ENCODE data around the gene EED. TPM values are rescaled to one million over a fixed set of nuclear protein-coding genes. Genes with fewer than 3 reads are reported as not detected.

Gene EED
- total RNA-seq, 1 experiment from 2014 or later = 22.9 TPM

DNA sequence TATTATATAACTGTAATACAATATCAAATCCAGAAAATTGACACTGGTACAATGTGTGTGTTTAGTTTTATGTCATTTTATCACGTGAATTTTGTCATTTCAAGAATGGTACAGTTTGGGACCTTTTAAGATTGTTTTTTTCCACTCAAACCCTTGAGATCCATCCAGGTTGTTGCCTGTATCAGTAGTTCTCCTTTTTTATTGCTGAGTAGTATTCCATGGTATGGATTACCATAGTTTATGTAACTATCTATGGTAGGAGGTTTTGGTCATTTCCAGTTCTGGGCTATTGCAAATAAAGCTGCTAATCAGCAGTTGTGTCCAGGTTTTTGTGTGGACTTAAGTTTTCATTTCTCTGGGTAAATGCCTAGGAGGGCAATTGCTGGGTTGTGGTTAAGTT, 25.1 kb downstream of the EED start:
- ChIA-PET POLR2A (interaction anchor here (1.2 kb wide), 1 partner anchor 24 kb away, joined by 6 read pairs; the partner anchor contains the start of gene EED), CTCF (no interaction called here)
- H3K36me3 Mint-ChIP-seq (ENCODE audit: insufficient read depth, unreplicated experiment) = peaks cover 54% of the 10 kb centered on the region
- H3K27me3 Mint-ChIP-seq (ENCODE audit: insufficient read depth, unreplicated experiment) = no peaks in the 10 kb centered on the region
- no peak overlapping the region for H3K4me3 Mint-ChIP-seq (ENCODE audit: unreplicated experiment)
- DNase-seq (ENCODE audit: unreplicated experiment) = no peak
- BruUV-seq (replicated peaks) = no TSS peak
- TF ChIP-seq, protein P1, sequence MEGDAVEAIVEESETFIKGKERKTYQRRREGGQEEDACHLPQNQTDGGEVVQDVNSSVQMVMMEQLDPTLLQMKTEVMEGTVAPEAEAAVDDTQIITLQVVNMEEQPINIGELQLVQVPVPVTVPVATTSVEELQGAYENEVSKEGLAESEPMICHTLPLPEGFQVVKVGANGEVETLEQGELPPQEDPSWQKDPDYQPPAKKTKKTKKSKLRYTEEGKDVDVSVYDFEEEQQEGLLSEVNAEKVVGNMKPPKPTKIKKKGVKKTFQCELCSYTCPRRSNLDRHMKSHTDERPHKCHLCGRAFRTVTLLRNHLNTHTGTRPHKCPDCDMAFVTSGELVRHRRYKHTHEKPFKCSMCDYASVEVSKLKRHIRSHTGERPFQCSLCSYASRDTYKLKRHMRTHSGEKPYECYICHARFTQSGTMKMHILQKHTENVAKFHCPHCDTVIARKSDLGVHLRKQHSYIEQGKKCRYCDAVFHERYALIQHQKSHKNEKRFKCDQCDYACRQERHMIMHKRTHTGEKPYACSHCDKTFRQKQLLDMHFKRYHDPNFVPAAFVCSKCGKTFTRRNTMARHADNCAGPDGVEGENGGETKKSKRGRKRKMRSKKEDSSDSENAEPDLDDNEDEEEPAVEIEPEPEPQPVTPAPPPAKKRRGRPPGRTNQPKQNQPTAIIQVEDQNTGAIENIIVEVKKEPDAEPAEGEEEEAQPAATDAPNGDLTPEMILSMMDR (IDR thresholded peaks at IDR 0.05; ENCODE audit: unreplicated experiment) = no peak
- H3K9me3 Mint-ChIP-seq (ENCODE audit: unreplicated experiment) = no peaks in the 10 kb centered on the region
- no peak overlapping the region for H3K27ac Mint-ChIP-seq (ENCODE audit: low read depth, unreplicated experiment)
- H3K4me1 Mint-ChIP-seq (ENCODE audit: insufficient read depth, unreplicated experiment) = no peaks in the 10 kb centered on the region
- intact Hi-C loops (cut with micrococcal nuclease) = no loop called here

DNA sequence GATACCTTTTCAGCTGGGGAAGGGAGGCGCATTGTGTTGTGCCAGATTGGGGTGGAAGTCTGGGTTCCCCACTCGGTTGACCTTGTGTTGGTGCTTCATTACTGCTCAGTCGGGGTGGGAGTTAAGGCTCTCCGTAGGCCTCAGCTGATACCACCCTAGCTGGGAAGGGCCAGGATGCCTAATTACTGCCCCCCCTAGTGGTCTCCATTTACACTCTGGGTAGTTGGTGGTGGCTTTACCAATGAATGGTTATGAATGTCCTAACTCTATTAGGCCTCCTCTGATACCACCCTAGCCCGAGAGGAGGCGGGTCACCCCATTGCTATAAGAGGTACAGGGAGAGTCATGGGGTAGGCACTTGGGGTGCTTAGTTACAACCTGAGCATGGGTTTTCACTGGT, 29.9 kb downstream of the EED start:
- Mint-ChIP-seq H3K9me3 (ENCODE audit: unreplicated experiment) (peaks cover 5% of the 10 kb centered on the region), H3K4me3 (ENCODE audit: unreplicated experiment) (no peak overlapping the region), H3K27me3 (ENCODE audit: insufficient read depth, unreplicated experiment) (no peaks in the 10 kb centered on the region), H3K27ac (ENCODE audit: low read depth, unreplicated experiment) (no peak overlapping the region), H3K4me1 (ENCODE audit: insufficient read depth, unreplicated experiment) (no peaks in the 10 kb centered on the region), H3K36me3 (ENCODE audit: insufficient read depth, unreplicated experiment) (peaks cover 66% of the 10 kb centered on the region)
- peak; percentile 15 for DNase-seq (ENCODE audit: unreplicated experiment)
- CTCF ChIA-PET = interaction anchor here (0.7 to 1.5 kb wide), 2 partner anchors 13 to 527 kb away, joined by 3 to 8 read pairs; no protein-coding TSS in a partner anchor
- TF ChIP-seq, protein P1 (IDR thresholded peaks at IDR 0.05; ENCODE audit: unreplicated experiment) = no peak
- BruUV-seq (replicated peaks) = no TSS peak
- intact Hi-C loops (cut with micrococcal nuclease) = no loop called here
- POLR2A ChIA-PET = interaction anchor here (0.7 kb wide), 1 partner anchor 29 kb away, joined by 4 read pairs; no protein-coding TSS in a partner anchor

DNA sequence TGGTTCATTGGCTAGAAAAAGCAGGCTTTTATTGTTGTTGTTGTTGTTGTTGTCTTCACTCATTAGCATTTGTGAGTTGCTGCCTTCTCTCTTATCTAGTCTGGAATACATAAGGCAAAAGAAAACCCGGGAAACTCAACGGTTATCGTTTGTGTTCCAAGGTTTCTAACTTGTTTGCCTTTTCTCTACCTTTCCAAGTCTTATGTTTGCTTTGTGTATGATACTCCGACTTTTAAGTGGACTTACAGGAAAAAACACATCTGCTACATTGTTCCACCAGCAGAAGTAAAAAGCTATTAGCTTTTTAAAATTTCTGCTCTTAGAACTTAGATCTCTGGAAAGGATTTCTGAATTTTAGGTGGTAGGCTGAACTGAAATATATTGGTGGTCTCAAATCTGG, 30.4 kb downstream of the EED start:
- Mint-ChIP-seq H3K4me1 (ENCODE audit: insufficient read depth, unreplicated experiment) (no peaks in the 10 kb centered on the region), H3K27ac (ENCODE audit: low read depth, unreplicated experiment) (peak overlapping the region; percentile 22), H3K36me3 (ENCODE audit: insufficient read depth, unreplicated experiment) (peaks cover 62% of the 10 kb centered on the region), H3K27me3 (ENCODE audit: insufficient read depth, unreplicated experiment) (no peaks in the 10 kb centered on the region), H3K4me3 (ENCODE audit: unreplicated experiment) (no peak overlapping the region), H3K9me3 (ENCODE audit: unreplicated experiment) (peaks cover 5% of the 10 kb centered on the region)
- ChIA-PET CTCF (interaction anchor here (0.6 to 1.5 kb wide), 4 partner anchors 13 to 40 kb away, joined by 3 to 8 read pairs (median 4); no protein-coding TSS in a partner anchor), POLR2A (interaction anchor here (0.6 to 0.7 kb wide), 2 partner anchors 26 to 30 kb away, joined by 4 read pairs; no protein-coding TSS in a partner anchor)
- intact Hi-C loops (cut with micrococcal nuclease) = no loop called here
- no peak for DNase-seq (ENCODE audit: unreplicated experiment)
- no TSS peak for BruUV-seq (replicated peaks)
- TF ChIP-seq, protein P1 (IDR thresholded peaks at IDR 0.05; ENCODE audit: unreplicated experiment) = no peak

DNA sequence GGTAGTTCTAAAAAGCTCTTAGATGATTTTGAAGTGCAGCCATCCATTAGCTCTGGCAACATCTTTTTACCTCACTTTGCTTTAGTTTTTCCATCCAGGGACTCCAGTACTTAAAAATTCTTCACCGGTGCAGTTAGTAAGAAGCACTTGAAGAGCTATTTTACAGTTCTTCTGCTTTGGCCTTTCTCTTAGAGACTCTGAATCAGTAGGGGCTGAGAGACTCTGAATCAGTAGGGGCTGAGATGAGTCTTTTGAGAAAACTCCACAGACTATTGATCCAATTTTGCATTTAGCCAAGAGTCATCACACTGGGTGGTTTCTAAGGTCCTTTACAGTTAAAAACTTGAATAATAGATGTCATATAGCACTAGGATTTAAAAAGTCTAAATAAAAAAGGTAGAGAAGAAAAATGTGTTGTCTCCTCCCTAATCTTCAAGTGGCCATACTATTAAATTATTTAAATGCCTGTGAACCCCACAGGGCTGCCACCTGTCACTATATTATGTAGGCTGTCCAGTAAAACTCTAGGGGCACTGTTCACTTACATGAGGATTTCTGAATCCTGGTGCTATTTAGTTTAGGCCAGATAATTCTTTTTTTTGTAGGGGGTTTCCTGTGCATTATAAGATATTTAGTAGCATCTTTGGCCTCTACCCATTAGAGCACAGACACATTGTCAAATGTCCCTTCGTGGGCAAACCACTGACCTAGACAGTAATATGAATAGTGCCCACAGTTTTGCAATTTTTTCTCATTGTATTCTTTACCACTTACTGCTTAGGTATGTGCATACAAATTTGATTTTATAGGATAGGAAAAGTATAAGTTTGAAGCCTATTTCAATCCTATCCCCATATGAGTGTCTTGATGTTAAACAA, 31.2 kb downstream of the EED start:
- no peak for DNase-seq (ENCODE audit: unreplicated experiment)
- Mint-ChIP-seq H3K4me3 (ENCODE audit: unreplicated experiment) (no peak overlapping the region), H3K27ac (ENCODE audit: low read depth, unreplicated experiment) (peak overlapping the region; percentile 22), H3K4me1 (ENCODE audit: insufficient read depth, unreplicated experiment) (no peaks in the 10 kb centered on the region), H3K9me3 (ENCODE audit: unreplicated experiment) (peaks cover 5% of the 10 kb centered on the region), H3K36me3 (ENCODE audit: insufficient read depth, unreplicated experiment) (peaks cover 58% of the 10 kb centered on the region), H3K27me3 (ENCODE audit: insufficient read depth, unreplicated experiment) (no peaks in the 10 kb centered on the region)
- CTCF ChIA-PET = interaction anchor here (0.6 to 0.9 kb wide), 4 partner anchors 16 to 56 kb away, joined by 3 to 6 read pairs (median 3); no protein-coding TSS in a partner anchor
- TF ChIP-seq, protein P1 (IDR thresholded peaks at IDR 0.05; ENCODE audit: unreplicated experiment) = peak; percentile 8
- POLR2A ChIA-PET = interaction anchor here (0.6 kb wide), 1 partner anchor 26 kb away, joined by 4 read pairs; no protein-coding TSS in a partner anchor
- no TSS peak for BruUV-seq (replicated peaks)
- intact Hi-C loops (cut with micrococcal nuclease) = no loop called here
